ENCODE results near the gene FBXL3. TPM values are rescaled to one million over a fixed set of nuclear protein-coding genes. Genes with fewer than 3 reads are reported as not detected.
A peak's percentile ranks its signal among the peaks of the same experiment; 100 is the strongest.

The FBXL3 gene
- total and polyA plus RNA-seq, 2 of the 13 experiments (the other 11 are each of a cell fraction or from before 2014, with no cell fraction given): 11.5 to 18.5 TPM

DNA sequence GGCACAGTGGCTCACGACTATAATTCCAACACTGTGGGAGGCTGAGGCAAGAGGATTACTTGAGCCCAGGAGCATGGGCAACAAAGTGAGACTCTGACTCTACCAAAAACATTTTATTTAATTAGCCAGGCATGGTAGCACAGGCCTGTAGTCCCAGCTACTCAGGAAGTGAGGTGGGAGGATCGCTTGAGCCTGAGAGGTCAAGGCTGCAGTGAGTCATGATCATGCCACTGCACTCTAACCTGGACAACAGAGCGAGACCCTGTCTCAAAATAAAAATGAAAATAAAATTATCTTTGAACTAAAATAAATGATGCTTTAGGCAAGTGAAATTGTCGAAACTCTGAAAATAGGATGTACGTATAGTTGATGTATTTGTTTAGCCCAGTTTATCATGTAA lies 43.3 kb downstream of the FBXL3 start:
- no peak for DNase-seq (ENCODE audit: low spot score)
- H3K36me3 ChIP-seq (replicated peaks in 1 of 2; ENCODE audit: control insufficient read depth in 1 of 2, insufficient read depth in 2 of 2, low read length in 2 of 2): no peaks in the 10 kb centered on the region
- ChIA-PET CTCF (ENCODE audit: low intra/inter-chr PET ratio, low total read pairs) (no interaction called here), POLR2A (no interaction called here)
- H3K27ac ChIP-seq (ENCODE audit: extremely low read length, insufficient read depth, low read length): no peak overlapping the region
- no peak overlapping the region for H3K4me2 ChIP-seq (ENCODE audit: low read depth, low read length)
- no peak for FAIRE-seq
- no peak for ATAC-seq
- H3K27me3 ChIP-seq (ENCODE audit: control insufficient read depth in 1 of 2, insufficient read depth in 2 of 2, low read length in 2 of 2): peaks cover 0 to 37% of the 10 kb centered on the region in 2 experiments; a peak in 3 of 5 replicates
- H3K9me3 ChIP-seq (ENCODE audit: low read length): no peaks in the 10 kb centered on the region
- in situ Hi-C loops (cut with HindIII; ENCODE audit: extremely low pct_ligation_motif_present, low pct_unique_long_range_greater_than_20kb) (no loop called here), intact Hi-C loops (cut with micrococcal nuclease; ENCODE audit: unreplicated experiment) (no loop called here)
- no TSS peak for BruUV-seq (replicated peaks)
- peaks cover 37% of the 10 kb centered on the region for H3K4me1 ChIP-seq (ENCODE audit: insufficient read depth, low read length)
- no peaks in the 10 kb centered on the region for H3K79me2 ChIP-seq (ENCODE audit: insufficient read depth, low read length)
- H2AFZ ChIP-seq (ENCODE audit: low read length): no peak overlapping the region
- no peak overlapping the region for H3K9ac ChIP-seq (ENCODE audit: insufficient read depth, low read depth, low read length)
- H3K4me3 ChIP-seq (replicated peaks in 1 of 3; ENCODE audit: insufficient read depth in 1 of 3, low read depth in 2 of 3, low read length in 3 of 3): no peak overlapping the region
- no peaks in the 10 kb centered on the region for H4K20me1 ChIP-seq (ENCODE audit: insufficient read depth, low read length)
- WGBS (ENCODE audit: low lambda C conversion rate): 45% methylated on average over 5 of the region's 5 CpGs
- TF ChIP-seq, protein P1, sequence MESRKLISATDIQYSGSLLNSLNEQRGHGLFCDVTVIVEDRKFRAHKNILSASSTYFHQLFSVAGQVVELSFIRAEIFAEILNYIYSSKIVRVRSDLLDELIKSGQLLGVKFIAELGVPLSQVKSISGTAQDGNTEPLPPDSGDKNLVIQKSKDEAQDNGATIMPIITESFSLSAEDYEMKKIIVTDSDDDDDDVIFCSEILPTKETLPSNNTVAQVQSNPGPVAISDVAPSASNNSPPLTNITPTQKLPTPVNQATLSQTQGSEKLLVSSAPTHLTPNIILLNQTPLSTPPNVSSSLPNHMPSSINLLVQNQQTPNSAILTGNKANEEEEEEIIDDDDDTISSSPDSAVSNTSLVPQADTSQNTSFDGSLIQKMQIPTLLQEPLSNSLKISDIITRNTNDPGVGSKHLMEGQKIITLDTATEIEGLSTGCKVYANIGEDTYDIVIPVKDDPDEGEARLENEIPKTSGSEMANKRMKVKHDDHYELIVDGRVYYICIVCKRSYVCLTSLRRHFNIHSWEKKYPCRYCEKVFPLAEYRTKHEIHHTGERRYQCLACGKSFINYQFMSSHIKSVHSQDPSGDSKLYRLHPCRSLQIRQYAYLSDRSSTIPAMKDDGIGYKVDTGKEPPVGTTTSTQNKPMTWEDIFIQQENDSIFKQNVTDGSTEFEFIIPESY (CRISPR knock-in tag; IDR thresholded peaks at IDR 0.05): no peak
- TF ChIP-seq, protein P2, sequence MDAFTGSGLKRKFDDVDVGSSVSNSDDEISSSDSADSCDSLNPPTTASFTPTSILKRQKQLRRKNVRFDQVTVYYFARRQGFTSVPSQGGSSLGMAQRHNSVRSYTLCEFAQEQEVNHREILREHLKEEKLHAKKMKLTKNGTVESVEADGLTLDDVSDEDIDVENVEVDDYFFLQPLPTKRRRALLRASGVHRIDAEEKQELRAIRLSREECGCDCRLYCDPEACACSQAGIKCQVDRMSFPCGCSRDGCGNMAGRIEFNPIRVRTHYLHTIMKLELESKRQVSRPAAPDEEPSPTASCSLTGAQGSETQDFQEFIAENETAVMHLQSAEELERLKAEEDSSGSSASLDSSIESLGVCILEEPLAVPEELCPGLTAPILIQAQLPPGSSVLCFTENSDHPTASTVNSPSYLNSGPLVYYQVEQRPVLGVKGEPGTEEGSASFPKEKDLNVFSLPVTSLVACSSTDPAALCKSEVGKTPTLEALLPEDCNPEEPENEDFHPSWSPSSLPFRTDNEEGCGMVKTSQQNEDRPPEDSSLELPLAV (CRISPR knock-in tag; conservative IDR thresholded peaks at IDR 0.05; ENCODE audit: low read depth): no peak
- TF ChIP-seq NR2F6 (IDR thresholded peaks at IDR 0.05) (peak; percentile 16; the same call in 1 of the 2 replicates), NR2F6 (CRISPR knock-in tag; IDR thresholded peaks at IDR 0.05) (peak; percentile 57; the same call in 1 of the 2 replicates), ZBTB49 (CRISPR knock-in tag; IDR thresholded peaks at IDR 0.05; ENCODE audit: borderline replicate concordance) (no peak), ATF3 (CRISPR knock-in tag; IDR thresholded peaks at IDR 0.05) (no peak), ZBTB39 (CRISPR knock-in tag; IDR thresholded peaks at IDR 0.05) (no peak), SMAD1 (CRISPR knock-in tag; IDR thresholded peaks at IDR 0.05; ENCODE audit: borderline replicate concordance, low read depth) (no peak), ZFP62 (CRISPR knock-in tag; IDR thresholded peaks at IDR 0.05) (no peak), ZFP36 (IDR thresholded peaks at IDR 0.05; ENCODE audit: borderline replicate concordance, low read depth, low read length, partially characterized antibody) (no peak), ZNF121 (CRISPR knock-in tag; IDR thresholded peaks at IDR 0.05) (peak; percentile 86), TBX3 (IDR thresholded peaks at IDR 0.05; ENCODE audit: borderline replicate concordance) (no peak), POGZ (CRISPR knock-in tag; IDR thresholded peaks at IDR 0.05) (no peak), RBAK (CRISPR knock-in tag; IDR thresholded peaks at IDR 0.05) (no peak), NFKB2 (CRISPR knock-in tag; IDR thresholded peaks at IDR 0.05; ENCODE audit: borderline replicate concordance) (no peak), HMG20B (CRISPR knock-in tag; conservative IDR thresholded peaks at IDR 0.05) (no peak), FOSL2 (CRISPR knock-in tag; IDR thresholded peaks at IDR 0.05) (peak; percentile 82)

Data from HepG2 (cell line).